ENCODE results near the gene KCNN3. TPM values are rescaled to one million over a fixed set of nuclear protein-coding genes. Genes with fewer than 3 reads are reported as not detected.

Gene KCNN3
- polyA plus RNA-seq, 1 donor from 2014 or later = 2.2 TPM

GRCh38 chr1:154719586-154720327, 150.3 kb downstream of the KCNN3 start:
- Histone ChIP-seq H3K27me3 (ENCODE audit: insufficient read depth, low read depth, low read length) (no peaks in the 10 kb centered on the region), H3K9ac (ENCODE audit: low read length) (no peak overlapping the region), H3K27ac (ENCODE audit: low read length) (no peak overlapping the region), H3F3A (ENCODE audit: insufficient read depth, low read length, poor library complexity, severe bottlenecking) (no peaks in the 10 kb centered on the region), H3K4me3 (ENCODE audit: low read length) (no peak overlapping the region), H3K36me3 (ENCODE audit: insufficient read depth, low read length) (no peaks in the 10 kb centered on the region), H2AFZ (ENCODE audit: low read depth, low read length) (no peak overlapping the region), H3K4me2 (ENCODE audit: low read length) (no peak overlapping the region), H3K79me2 (replicated peaks; ENCODE audit: insufficient read depth, low read length) (no peaks in the 10 kb centered on the region), H3K9me2 (ENCODE audit: insufficient read depth, low read length) (no peaks in the 10 kb centered on the region), H4K20me1 (ENCODE audit: insufficient read depth) (no peaks in the 10 kb centered on the region), H3K9me3 (ENCODE audit: low read length) (no peaks in the 10 kb centered on the region)
- TF ChIP-seq RAD21 (conservative IDR thresholded peaks at IDR 0.05) (no peak), SMC3 (conservative IDR thresholded peaks at IDR 0.05; ENCODE audit: poor library complexity) (no peak), TAF1 (IDR thresholded peaks at IDR 0.05; ENCODE audit: low read depth) (no peak), EP300 (conservative IDR thresholded peaks at IDR 0.05; ENCODE audit: poor library complexity, severe bottlenecking) (no peak), EZH2 (IDR thresholded peaks at IDR 0.05; ENCODE audit: borderline replicate concordance, insufficient read depth, low read length, poor library complexity, severe bottlenecking) (no peak), REST (IDR thresholded peaks at IDR 0.05; ENCODE audit: borderline replicate concordance) (no peak), MXI1 (conservative IDR thresholded peaks at IDR 0.05; ENCODE audit: poor library complexity, severe bottlenecking) (no peak), CTCF (IDR thresholded peaks at IDR 0.05; ENCODE audit: poor library complexity, severe bottlenecking) (no peak), POLR2AphosphoS5 (IDR thresholded peaks at IDR 0.05) (no peak)

- no peak overlapping the region for H3K9ac ChIP-seq (ENCODE audit: low read length)
- TF ChIP-seq EP300 (conservative IDR thresholded peaks at IDR 0.05; ENCODE audit: poor library complexity, severe bottlenecking) (no peak), RAD21 (conservative IDR thresholded peaks at IDR 0.05) (no peak), TAF1 (IDR thresholded peaks at IDR 0.05; ENCODE audit: low read depth) (no peak), CTCF (IDR thresholded peaks at IDR 0.05; ENCODE audit: poor library complexity, severe bottlenecking) (no peak), SMC3 (conservative IDR thresholded peaks at IDR 0.05; ENCODE audit: poor library complexity) (no peak), EZH2 (IDR thresholded peaks at IDR 0.05; ENCODE audit: borderline replicate concordance, insufficient read depth, low read length, poor library complexity, severe bottlenecking) (no peak), REST (IDR thresholded peaks at IDR 0.05; ENCODE audit: borderline replicate concordance) (no peak), POLR2AphosphoS5 (IDR thresholded peaks at IDR 0.05) (no peak), MXI1 (conservative IDR thresholded peaks at IDR 0.05; ENCODE audit: poor library complexity, severe bottlenecking) (no peak)
- H3F3A ChIP-seq (ENCODE audit: insufficient read depth, low read length, poor library complexity, severe bottlenecking) = no peaks in the 10 kb centered on the region
- no peak overlapping the region for H3K4me2 ChIP-seq (ENCODE audit: low read length)
- no peaks in the 10 kb centered on the region for H3K36me3 ChIP-seq (ENCODE audit: insufficient read depth, low read length)
- H3K79me2 ChIP-seq (replicated peaks; ENCODE audit: insufficient read depth, low read length) = no peaks in the 10 kb centered on the region
- H2AFZ ChIP-seq (ENCODE audit: low read depth, low read length) = no peak overlapping the region
- no peaks in the 10 kb centered on the region for H3K9me2 ChIP-seq (ENCODE audit: insufficient read depth, low read length)
- no peak overlapping the region for H3K27ac ChIP-seq (ENCODE audit: low read length)
- no peaks in the 10 kb centered on the region for H3K9me3 ChIP-seq (ENCODE audit: low read length)
- H4K20me1 ChIP-seq (ENCODE audit: insufficient read depth) = no peaks in the 10 kb centered on the region
- no peaks in the 10 kb centered on the region for H3K27me3 ChIP-seq (ENCODE audit: insufficient read depth, low read depth, low read length)
- no peak overlapping the region for H3K4me3 ChIP-seq (ENCODE audit: low read length)
Measured at GRCh38 chr1:154718566-154718965, 151.5 kb downstream of the KCNN3 start.
